GM18909 (cell line): ENCODE data around the gene AGGF1.
"Not testable (repeated sequence)": the region's sequence is repeated elsewhere in the genome, so short reads cannot be mapped to it uniquely, and the experiment has no call there.

ENCODE experiments used
- ATAC-seq: cut with Tn5 transposase; IDR thresholded peaks from one replicate; pipeline ENCODE4 v1.9.1; 2021; ENCODE audit warnings: mild to moderate bottlenecking; ENCODE audit not compliant: unreplicated experiment, poor library complexity

The AGGF1 gene

GRCh38 chr5:77030097-77031071, at the start of gene AGGF1:
Gene AGGF1 (plus strand): TSS chr5:77030404. CDS start chr5:77030767, 363 bp downstream.
- peak; percentile 99 for ATAC-seq

- no peak for ATAC-seq
Measured at GRCh38 chr5:76980518-76981144, 49.6 kb upstream of the AGGF1 start.

- ATAC-seq: no peak
Measured at GRCh38 chr5:76982450-76982849, 47.8 kb upstream of the AGGF1 start.

- ATAC-seq: no peak
Measured at GRCh38 chr5:76983468-76983867, 46.7 kb upstream of the AGGF1 start.

GRCh38 chr5:76986825-76987526, 43.2 kb upstream of the AGGF1 start:
- ATAC-seq: no peak

GRCh38 chr5:76990899-76991459, 39.2 kb upstream of the AGGF1 start:
- no peak for ATAC-seq

GRCh38 chr5:76993436-76993835, 36.8 kb upstream of the AGGF1 start:
- not testable (repeated sequence) for ATAC-seq

GRCh38 chr5:76994337-76994736, 35.9 kb upstream of the AGGF1 start:
- no peak for ATAC-seq

GRCh38 chr5:76998251-76998650, 32.0 kb upstream of the AGGF1 start:
- ATAC-seq: not testable (repeated sequence)

GRCh38 chr5:76999451-76999850, 30.8 kb upstream of the AGGF1 start:
- no peak for ATAC-seq

- no peak for ATAC-seq
Measured at GRCh38 chr5:77003246-77003645, 27.0 kb upstream of the AGGF1 start.

GRCh38 chr5:77006124-77006523, 24.1 kb upstream of the AGGF1 start:
- no peak for ATAC-seq

GRCh38 chr5:77008413-77008812, 21.8 kb upstream of the AGGF1 start:
- no peak for ATAC-seq

- no peak for ATAC-seq
Measured at GRCh38 chr5:77010243-77010642, 20.0 kb upstream of the AGGF1 start.

GRCh38 chr5:77011498-77011897, 18.7 kb upstream of the AGGF1 start:
- ATAC-seq: no peak

- no peak for ATAC-seq
Measured at GRCh38 chr5:77012601-77013000, 17.6 kb upstream of the AGGF1 start.

GRCh38 chr5:77015938-77016569, 14.2 kb upstream of the AGGF1 start:
- ATAC-seq: no peak

- no peak for ATAC-seq
Measured at GRCh38 chr5:77016962-77017361, 13.2 kb upstream of the AGGF1 start.

GRCh38 chr5:77017668-77018067, 12.5 kb upstream of the AGGF1 start:
- ATAC-seq: no peak
